Measurements from ENCODE around the gene MAGI1. TPM values are rescaled to one million over a fixed set of nuclear protein-coding genes. Genes with fewer than 3 reads are reported as not detected.
"Not testable (repeated sequence)": the region's sequence is repeated elsewhere in the genome, so short reads cannot be mapped to it uniquely, and the experiment has no call there.

The MAGI1 gene
- total RNA-seq, 1 experiment from 2014 or later, result 0.88 TPM

GRCh38 chr3:65572175-65572777 is 466.4 kb downstream of the MAGI1 start:
- in situ Hi-C loops (cut with HindIII; ENCODE audit: low pct_unique_long_range_greater_than_20kb, low sequenced_read_pairs), result no loop called here
- no peak for DNase-seq (ENCODE audit: low read depth)

GRCh38 chr3:65569845-65570405 is 468.8 kb downstream of the MAGI1 start:
- in situ Hi-C loops (cut with HindIII; ENCODE audit: low pct_unique_long_range_greater_than_20kb, low sequenced_read_pairs), result no loop called here
- no peak for DNase-seq (ENCODE audit: low read depth)

- in situ Hi-C loops (cut with HindIII; ENCODE audit: low pct_unique_long_range_greater_than_20kb, low sequenced_read_pairs), result no loop called here
- no peak for DNase-seq (ENCODE audit: low read depth)
Measured at GRCh38 chr3:65569129-65569528, 469.6 kb downstream of the MAGI1 start.

- no peak for DNase-seq (ENCODE audit: low read depth)
- in situ Hi-C loops (cut with HindIII; ENCODE audit: low pct_unique_long_range_greater_than_20kb, low sequenced_read_pairs), result no loop called here
Measured at GRCh38 chr3:65568497-65568896, 470.2 kb downstream of the MAGI1 start.

- DNase-seq (ENCODE audit: low read depth); in situ Hi-C loops (cut with HindIII; ENCODE audit: low pct_unique_long_range_greater_than_20kb, low sequenced_read_pairs): not testable (repeated sequence)
Measured at GRCh38 chr3:65565744-65566143, 473.0 kb downstream of the MAGI1 start.

GRCh38 chr3:65564483-65564882 is 474.2 kb downstream of the MAGI1 start:
- in situ Hi-C loops (cut with HindIII; ENCODE audit: low pct_unique_long_range_greater_than_20kb, low sequenced_read_pairs), result no loop called here
- DNase-seq (ENCODE audit: low read depth), result no peak

- in situ Hi-C loops (cut with HindIII; ENCODE audit: low pct_unique_long_range_greater_than_20kb, low sequenced_read_pairs), result no loop called here
- no peak for DNase-seq (ENCODE audit: low read depth)
Measured at GRCh38 chr3:65563861-65564260, 474.9 kb downstream of the MAGI1 start.

GRCh38 chr3:65562447-65562846 is 476.3 kb downstream of the MAGI1 start:
- no peak for DNase-seq (ENCODE audit: low read depth)
- in situ Hi-C loops (cut with HindIII; ENCODE audit: low pct_unique_long_range_greater_than_20kb, low sequenced_read_pairs), result no loop called here

- no peak for DNase-seq (ENCODE audit: low read depth)
- in situ Hi-C loops (cut with HindIII; ENCODE audit: low pct_unique_long_range_greater_than_20kb, low sequenced_read_pairs), result no loop called here
Measured at GRCh38 chr3:65561617-65562016, 477.1 kb downstream of the MAGI1 start.

GRCh38 chr3:65560901-65561300 is 477.8 kb downstream of the MAGI1 start:
- DNase-seq (ENCODE audit: low read depth), result no peak

GRCh38 chr3:65560133-65560532 is 478.6 kb downstream of the MAGI1 start:
- no peak for DNase-seq (ENCODE audit: low read depth)
- in situ Hi-C loops (cut with HindIII; ENCODE audit: low pct_unique_long_range_greater_than_20kb, low sequenced_read_pairs), result no loop called here

More at GRCh38 chr3:65560901-65561300, 477.8 kb downstream of the MAGI1 start:
- in situ Hi-C loops (cut with HindIII; ENCODE audit: low pct_unique_long_range_greater_than_20kb, low sequenced_read_pairs), result no loop called here

- DNase-seq (ENCODE audit: low read depth), result no peak
- in situ Hi-C loops (cut with HindIII; ENCODE audit: low pct_unique_long_range_greater_than_20kb, low sequenced_read_pairs), result no loop called here
Measured at GRCh38 chr3:65559643-65560042, 479.1 kb downstream of the MAGI1 start.

- no peak for DNase-seq (ENCODE audit: low read depth)
- in situ Hi-C loops (cut with HindIII; ENCODE audit: low pct_unique_long_range_greater_than_20kb, low sequenced_read_pairs), result no loop called here
Measured at GRCh38 chr3:65558826-65559225, 479.9 kb downstream of the MAGI1 start.

- in situ Hi-C loops (cut with HindIII; ENCODE audit: low pct_unique_long_range_greater_than_20kb, low sequenced_read_pairs), result no loop called here
- DNase-seq (ENCODE audit: low read depth), result no peak
Measured at GRCh38 chr3:65557899-65558564, 480.7 kb downstream of the MAGI1 start.

- in situ Hi-C loops (cut with HindIII; ENCODE audit: low pct_unique_long_range_greater_than_20kb, low sequenced_read_pairs), result no loop called here
- DNase-seq (ENCODE audit: low read depth), result no peak
Measured at GRCh38 chr3:65556934-65557577, 481.7 kb downstream of the MAGI1 start.

- no peak for DNase-seq (ENCODE audit: low read depth)
- in situ Hi-C loops (cut with HindIII; ENCODE audit: low pct_unique_long_range_greater_than_20kb, low sequenced_read_pairs), result no loop called here
Measured at GRCh38 chr3:65552434-65552833, 486.3 kb downstream of the MAGI1 start.

- no peak for DNase-seq (ENCODE audit: low read depth)
- in situ Hi-C loops (cut with HindIII; ENCODE audit: low pct_unique_long_range_greater_than_20kb, low sequenced_read_pairs), result no loop called here
Measured at GRCh38 chr3:65551945-65552344, 486.8 kb downstream of the MAGI1 start.

- DNase-seq (ENCODE audit: low read depth), result no peak
- in situ Hi-C loops (cut with HindIII; ENCODE audit: low pct_unique_long_range_greater_than_20kb, low sequenced_read_pairs), result no loop called here
Measured at GRCh38 chr3:65550137-65550536, 488.6 kb downstream of the MAGI1 start.

- in situ Hi-C loops (cut with HindIII; ENCODE audit: low pct_unique_long_range_greater_than_20kb, low sequenced_read_pairs), result no loop called here
- DNase-seq (ENCODE audit: low read depth), result no peak
Measured at GRCh38 chr3:65549626-65549959, 489.1 kb downstream of the MAGI1 start.
